Memory B cell (primary cell): ENCODE results near the gene BCAS3.
A peak's percentile ranks its signal among the peaks of the same experiment; 100 is the strongest.
"Not testable (repeated sequence)": the region's sequence is repeated elsewhere in the genome, so short reads cannot be mapped to it uniquely, and the experiment has no call there.

Experiments
- ATAC-seq: fragments of 150-1000 bp; cut with Tn5 transposase; 2 replicates; pipeline ENCODE4 v1.10.0; 2021; ENCODE audit warnings: low read depth, mild to moderate bottlenecking, moderate library complexity
- DNase-seq, 2 donors: peaks; one replicate each; pipeline ENCODE4 v3.0.0; 2022; ENCODE audit warnings: low spot score in 2 of 2
- H3K27ac Mint-ChIP-seq: one replicate; pipeline ENCODE4 v1.8.0; 2022; ENCODE audit warnings: mild to moderate bottlenecking, moderate library complexity, mixed read lengths
- H3K27me3 Mint-ChIP-seq: one replicate; pipeline ENCODE4 v1.8.0; 2022; ENCODE audit warnings: mixed read lengths
- H3K36me3 Mint-ChIP-seq: one replicate; pipeline ENCODE4 v1.8.0; 2022; ENCODE audit warnings: mild to moderate bottlenecking, mixed read lengths
- H3K4me1 Mint-ChIP-seq: one replicate; pipeline ENCODE4 v1.8.0; 2022; ENCODE audit warnings: mixed read lengths
- H3K4me3 Mint-ChIP-seq: one replicate; pipeline ENCODE4 v1.8.0; 2022; ENCODE audit warnings: mild to moderate bottlenecking, moderate library complexity, mixed read lengths
- H3K9me3 Mint-ChIP-seq: one replicate; pipeline ENCODE4 v1.8.0; 2022; ENCODE audit warnings: mixed read lengths

Gene BCAS3

DNA sequence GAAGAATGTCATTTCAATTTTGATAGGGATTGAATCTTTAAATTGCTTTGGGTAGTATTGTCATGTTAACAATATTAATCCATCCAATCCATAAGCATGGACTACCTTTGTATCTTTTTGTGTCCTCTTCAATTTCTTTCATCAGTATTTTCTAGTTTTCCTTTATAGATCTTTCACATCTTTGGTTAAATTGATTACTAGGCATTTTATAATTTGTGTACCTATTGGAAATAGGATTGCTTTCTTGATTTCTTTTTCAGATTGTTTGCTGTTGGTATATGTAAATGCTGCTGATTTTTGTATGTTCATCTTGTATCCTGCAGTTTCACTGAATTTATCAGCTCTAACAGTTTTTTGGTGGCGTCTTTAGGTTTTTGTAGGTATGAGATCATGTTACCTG is 24.1 kb upstream of the BCAS3 start:
- no peaks in the 10 kb centered on the region for H3K9me3 Mint-ChIP-seq
- H3K27me3 Mint-ChIP-seq: no peaks in the 10 kb centered on the region
- H3K27ac Mint-ChIP-seq: no peak overlapping the region
- no peak for DNase-seq
- no peak overlapping the region for H3K4me3 Mint-ChIP-seq
- H3K36me3 Mint-ChIP-seq: peaks cover 25% of the 10 kb centered on the region
- no peak for ATAC-seq
- H3K4me1 Mint-ChIP-seq: peaks cover 13% of the 10 kb centered on the region

DNA sequence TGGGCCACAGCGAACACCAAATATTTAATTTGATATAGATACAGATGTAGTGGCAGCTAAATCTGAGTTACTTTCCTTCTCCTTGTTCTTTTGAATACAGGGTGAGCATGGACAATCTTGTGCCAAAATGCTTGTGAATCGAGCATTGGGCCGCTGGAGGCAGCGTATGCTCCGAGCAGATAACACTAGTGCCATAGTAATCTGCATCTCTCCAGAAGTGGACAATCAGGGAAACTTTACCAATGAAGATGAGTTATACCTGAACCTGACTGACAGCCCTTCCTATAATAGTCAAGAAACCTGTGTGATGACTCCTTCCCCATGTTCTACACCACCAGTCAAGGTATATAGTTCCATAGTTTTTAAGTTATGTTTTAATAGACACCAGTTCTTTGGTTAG is 21.2 kb upstream of the BCAS3 start:
- Mint-ChIP-seq H3K4me1 (peaks cover 13% of the 10 kb centered on the region), H3K4me3 (no peak overlapping the region), H3K27me3 (no peaks in the 10 kb centered on the region), H3K9me3 (no peaks in the 10 kb centered on the region), H3K27ac (no peak overlapping the region), H3K36me3 (peaks cover 14% of the 10 kb centered on the region)
- DNase-seq (no peak), ATAC-seq (no peak)

DNA sequence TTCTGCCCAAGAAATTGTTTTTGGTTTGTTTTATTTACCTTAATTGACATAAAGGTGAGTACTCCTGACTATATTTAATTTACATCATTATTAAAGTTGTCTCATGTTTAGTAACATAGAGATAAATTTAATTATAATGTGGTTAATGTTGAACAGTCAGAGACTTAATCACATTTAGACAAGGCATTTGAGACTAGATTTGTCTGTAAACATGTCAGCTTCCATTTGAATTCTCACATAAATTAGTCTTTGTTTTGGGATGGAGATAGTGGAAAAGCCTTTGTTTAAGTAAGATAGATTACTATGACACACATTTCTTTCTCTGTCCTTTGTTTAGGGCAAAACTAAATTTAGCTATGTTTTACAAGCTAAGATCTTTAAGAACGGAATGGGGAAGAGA is 18.5 kb upstream of the BCAS3 start:
- Mint-ChIP-seq H3K27me3 (no peaks in the 10 kb centered on the region), H3K4me1 (no peaks in the 10 kb centered on the region), H3K27ac (no peak overlapping the region), H3K36me3 (peaks cover 15% of the 10 kb centered on the region), H3K4me3 (no peak overlapping the region), H3K9me3 (no peaks in the 10 kb centered on the region)
- no peak for ATAC-seq
- no peak for DNase-seq

DNA sequence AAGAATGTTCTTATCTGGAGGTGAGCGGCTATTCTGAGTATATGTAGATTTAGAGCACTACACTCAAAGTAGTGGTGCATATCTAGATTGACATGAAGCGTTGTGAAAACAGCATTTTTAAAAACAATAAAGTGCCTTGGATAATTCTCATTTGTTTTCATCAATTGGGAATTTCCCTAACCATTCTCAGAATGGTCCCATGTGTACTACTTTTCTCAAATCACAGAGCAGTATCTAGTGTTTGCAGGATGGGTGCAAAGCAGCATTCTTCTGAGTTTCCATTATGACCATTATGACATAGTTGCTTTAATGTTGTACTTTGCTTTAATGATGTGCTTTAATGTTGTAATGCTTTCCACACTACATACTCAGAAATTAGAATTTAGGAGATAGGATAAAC is 16.2 kb upstream of the BCAS3 start:
- Mint-ChIP-seq H3K4me3 (no peak overlapping the region), H3K27me3 (no peaks in the 10 kb centered on the region), H3K36me3 (peaks cover 18% of the 10 kb centered on the region), H3K27ac (no peak overlapping the region), H3K4me1 (no peaks in the 10 kb centered on the region), H3K9me3 (no peaks in the 10 kb centered on the region)
- ATAC-seq (no peak), DNase-seq (no peak)

DNA sequence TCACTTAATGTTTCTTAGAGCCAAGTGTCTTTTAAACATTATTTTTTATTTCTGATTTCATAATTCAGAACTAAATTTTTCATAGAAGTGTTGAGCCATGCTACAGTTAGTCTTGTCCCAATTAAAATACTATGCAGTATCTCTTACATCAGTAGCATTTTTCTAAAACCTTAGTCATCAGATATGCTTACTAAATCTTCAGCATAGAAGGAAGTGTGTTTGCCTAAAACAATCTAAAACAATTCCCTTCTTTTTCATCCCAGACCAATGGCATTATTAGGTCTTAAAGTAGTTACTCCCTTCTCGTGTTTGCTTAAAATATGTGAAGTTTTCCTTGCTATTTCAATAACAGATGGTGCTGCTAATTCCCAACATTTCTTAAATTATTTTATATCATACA is 13.6 kb upstream of the BCAS3 start:
- Mint-ChIP-seq H3K4me3 (no peak overlapping the region), H3K36me3 (peaks cover 14% of the 10 kb centered on the region), H3K9me3 (no peaks in the 10 kb centered on the region), H3K27ac (no peak overlapping the region), H3K27me3 (no peaks in the 10 kb centered on the region), H3K4me1 (no peaks in the 10 kb centered on the region)
- DNase-seq (no peak), ATAC-seq (no peak)

DNA sequence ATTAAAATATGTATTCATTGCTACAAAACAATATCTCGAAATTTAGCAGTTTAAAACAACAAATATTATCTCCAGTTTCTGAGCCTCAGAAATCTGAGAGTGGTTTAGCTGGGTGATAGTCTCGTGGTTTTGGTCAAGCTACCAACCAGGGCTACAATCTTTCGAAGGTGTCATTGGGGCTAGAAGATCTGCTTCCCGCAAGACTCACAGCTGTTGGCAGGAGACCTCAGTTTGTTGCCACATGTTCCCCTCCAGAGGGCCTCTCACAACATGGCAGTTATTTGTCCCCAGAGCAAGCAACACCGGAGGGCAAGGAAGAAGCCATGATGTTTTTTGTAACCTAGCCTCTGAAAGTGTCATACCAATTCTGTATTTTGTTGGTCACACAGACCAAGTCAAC is 12.0 kb upstream of the BCAS3 start:
- peaks cover 11% of the 10 kb centered on the region for H3K36me3 Mint-ChIP-seq
- DNase-seq (no peak), ATAC-seq (no peak)
- no peaks in the 10 kb centered on the region for H3K9me3 Mint-ChIP-seq
- H3K4me1 Mint-ChIP-seq: no peaks in the 10 kb centered on the region
- no peaks in the 10 kb centered on the region for H3K27me3 Mint-ChIP-seq
- H3K4me3 Mint-ChIP-seq: no peak overlapping the region
- H3K27ac Mint-ChIP-seq: no peak overlapping the region

DNA sequence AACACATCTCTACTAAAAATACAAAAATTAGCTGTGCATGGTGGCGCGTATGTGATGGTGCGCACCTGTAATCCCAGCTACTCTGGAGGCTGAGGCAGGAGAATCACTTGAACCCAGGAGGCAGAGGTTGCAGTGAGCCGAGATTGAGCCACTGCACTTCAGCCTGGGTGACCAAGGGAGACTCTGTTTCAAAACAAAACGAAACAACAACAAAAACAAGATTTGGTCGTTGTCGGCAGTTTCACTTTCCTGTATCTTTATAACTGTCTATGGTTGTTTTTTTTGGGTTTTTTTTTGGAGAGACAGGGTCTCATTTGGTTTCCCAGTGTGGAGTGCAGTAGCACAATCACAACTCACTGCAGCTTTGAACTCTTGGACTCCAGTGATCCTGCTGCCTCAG is 8.9 kb upstream of the BCAS3 start:
- ATAC-seq, H3K4me3 Mint-ChIP-seq, H3K27me3 Mint-ChIP-seq, H3K36me3 Mint-ChIP-seq, H3K27ac Mint-ChIP-seq, DNase-seq, H3K4me1 Mint-ChIP-seq, H3K9me3 Mint-ChIP-seq: not testable (repeated sequence)

DNA sequence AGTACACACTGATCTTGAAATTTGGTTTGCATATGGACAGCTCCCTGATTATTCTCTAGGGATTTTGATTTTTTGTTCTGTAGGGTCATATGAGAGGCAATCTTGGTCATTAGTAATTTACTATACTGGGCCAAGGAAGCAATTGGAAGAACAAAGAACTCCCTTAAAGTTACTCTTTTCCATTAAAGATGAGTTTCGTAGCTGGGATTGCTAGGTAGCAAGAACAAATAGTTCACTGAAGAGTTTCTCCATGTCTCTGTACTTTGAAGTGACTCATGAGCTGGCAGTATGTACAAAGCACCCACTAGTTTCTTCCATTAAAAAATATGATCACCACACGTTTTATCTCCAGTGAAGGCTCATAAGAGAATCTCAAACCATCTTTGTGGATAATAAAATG is 6.2 kb upstream of the BCAS3 start:
- Mint-ChIP-seq H3K4me3 (no peak overlapping the region), H3K36me3 (no peaks in the 10 kb centered on the region), H3K9me3 (peaks cover 1% of the 10 kb centered on the region), H3K4me1 (no peaks in the 10 kb centered on the region), H3K27me3 (no peaks in the 10 kb centered on the region), H3K27ac (no peak overlapping the region)
- DNase-seq (no peak), ATAC-seq (no peak)

DNA sequence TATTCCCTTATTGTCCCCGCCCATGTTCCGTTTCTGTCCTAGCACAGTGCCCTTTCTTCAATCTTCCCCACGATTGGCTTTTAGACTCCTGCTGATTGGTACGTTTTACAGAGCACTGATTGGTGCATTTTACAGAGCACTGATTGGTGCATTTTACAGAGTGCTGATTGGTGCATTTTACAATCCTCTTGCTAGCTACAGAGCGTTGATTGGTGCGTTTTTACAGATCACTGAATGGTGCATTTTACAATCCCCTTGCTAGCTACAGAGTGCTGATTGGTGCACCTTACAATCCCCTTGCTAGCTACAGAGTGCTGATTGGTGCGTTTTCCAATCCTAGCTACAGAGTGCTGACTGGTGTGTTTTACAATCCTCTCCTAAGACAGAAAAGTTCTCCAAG is 3.0 kb upstream of the BCAS3 start:
- DNase-seq, H3K4me3 Mint-ChIP-seq, ATAC-seq, H3K9me3 Mint-ChIP-seq, H3K27ac Mint-ChIP-seq, H3K27me3 Mint-ChIP-seq, H3K36me3 Mint-ChIP-seq: not testable (repeated sequence)
- peaks cover 14% of the 10 kb centered on the region for H3K4me1 Mint-ChIP-seq

DNA sequence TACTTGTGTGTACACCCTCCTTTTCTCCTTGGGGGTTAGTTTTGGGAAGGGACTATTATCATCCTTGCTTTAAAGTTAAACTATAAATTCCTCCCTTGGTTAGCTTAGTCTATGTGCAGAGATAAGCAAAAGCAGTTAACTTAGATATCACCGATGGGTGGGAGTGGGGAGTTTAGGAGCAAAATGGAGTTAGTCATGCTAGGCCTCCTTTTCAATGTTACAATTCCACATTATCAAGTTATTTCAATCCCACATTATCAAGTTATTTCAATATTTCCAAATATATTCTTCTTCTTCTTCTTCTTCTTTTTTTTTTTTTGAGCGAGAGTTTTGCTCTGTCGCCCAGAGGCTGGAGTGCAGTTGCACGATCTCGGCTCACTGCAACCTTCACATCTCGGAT is 1.7 kb upstream of the BCAS3 start:
- ATAC-seq (no peak), DNase-seq (no peak)
- Mint-ChIP-seq H3K4me1 (peaks cover 14% of the 10 kb centered on the region), H3K27me3 (no peaks in the 10 kb centered on the region), H3K9me3 (peaks cover 1% of the 10 kb centered on the region), H3K27ac (no peak overlapping the region), H3K4me3 (no peak overlapping the region), H3K36me3 (peaks cover 1% of the 10 kb centered on the region)

DNA sequence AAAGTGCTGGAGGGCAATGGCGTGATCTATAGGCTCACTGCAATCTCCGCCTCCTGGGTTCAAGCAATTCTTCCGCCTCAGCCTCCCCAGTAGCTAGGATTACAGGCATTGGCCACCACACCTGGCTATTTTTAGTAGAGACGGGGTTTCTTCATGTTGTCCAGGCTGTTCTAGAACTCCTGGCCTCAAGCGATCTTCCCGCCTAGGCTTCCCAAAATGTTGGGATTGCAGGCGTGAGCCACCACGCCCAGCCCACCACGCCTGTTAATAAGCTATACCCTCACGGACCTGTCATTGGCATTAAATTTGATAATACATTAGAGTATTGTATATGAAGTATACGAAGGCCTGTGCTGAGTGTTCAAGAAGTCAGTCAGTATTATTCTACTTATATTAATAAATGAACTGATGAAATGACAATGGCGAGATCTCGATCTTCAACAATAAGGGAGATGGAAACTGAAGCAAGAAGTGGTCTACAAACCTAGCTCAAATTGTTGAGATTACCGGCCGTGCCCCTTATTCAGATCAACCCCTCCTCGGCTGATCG is 818 bp upstream of the BCAS3 start:
- H3K27ac Mint-ChIP-seq: peak overlapping the region; percentile 96
- peaks cover 1% of the 10 kb centered on the region for H3K36me3 Mint-ChIP-seq
- peaks cover 1% of the 10 kb centered on the region for H3K9me3 Mint-ChIP-seq
- H3K4me3 Mint-ChIP-seq: peak overlapping the region; percentile 99
- ATAC-seq (no peak), DNase-seq (no peak)
- H3K4me1 Mint-ChIP-seq: peaks cover 14% of the 10 kb centered on the region
- no peaks in the 10 kb centered on the region for H3K27me3 Mint-ChIP-seq

DNA sequence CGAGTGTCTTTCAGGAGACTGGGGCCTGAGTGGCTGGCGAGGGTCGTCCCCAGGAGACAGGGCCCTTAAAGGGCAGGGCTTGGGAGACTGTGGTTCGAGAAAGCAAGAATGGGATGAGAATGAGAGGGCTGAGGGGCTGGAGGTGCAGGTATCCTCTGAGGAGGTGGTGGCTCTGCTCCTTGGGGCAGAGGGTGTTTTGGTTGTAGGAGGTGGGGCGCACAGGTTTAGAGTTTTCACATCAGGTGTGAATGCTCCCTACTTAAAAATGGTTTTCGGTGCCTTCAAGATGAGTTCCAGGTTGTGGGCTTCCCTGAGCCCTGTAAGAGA is 430 bp downstream of the BCAS3 start:
- Mint-ChIP-seq H3K4me3 (peak overlapping the region; percentile 99), H3K36me3 (peaks cover 4% of the 10 kb centered on the region), H3K27me3 (no peaks in the 10 kb centered on the region), H3K27ac (peak overlapping the region; percentile 96), H3K4me1 (peaks cover 14% of the 10 kb centered on the region), H3K9me3 (peaks cover 1% of the 10 kb centered on the region)
- no peak for DNase-seq
- no peak for ATAC-seq

DNA sequence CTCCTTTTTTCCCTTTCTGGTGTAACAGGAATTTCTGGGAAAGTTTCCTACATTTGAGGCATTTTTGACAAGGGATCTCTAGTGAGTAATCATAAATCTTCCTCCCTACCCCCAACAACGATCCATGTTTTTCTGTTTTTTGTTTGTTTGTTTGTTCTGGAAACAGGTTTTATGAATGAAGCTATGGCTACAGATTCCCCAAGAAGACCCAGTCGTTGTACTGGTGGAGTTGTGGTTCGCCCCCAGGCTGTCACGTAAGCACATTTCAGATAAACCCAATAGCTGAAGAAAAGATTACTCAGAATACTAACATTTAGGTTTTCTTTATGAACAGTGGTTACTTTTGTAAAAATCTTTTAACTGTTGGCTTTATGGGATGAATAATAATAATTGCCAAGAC is 1.6 kb downstream of the BCAS3 start:
- DNase-seq (no peak), ATAC-seq (no peak)
- peaks cover 7% of the 10 kb centered on the region for H3K36me3 Mint-ChIP-seq
- H3K4me1 Mint-ChIP-seq: peaks cover 14% of the 10 kb centered on the region
- peak overlapping the region; percentile 16 for H3K4me3 Mint-ChIP-seq
- H3K27me3 Mint-ChIP-seq: no peaks in the 10 kb centered on the region
- peaks cover 1% of the 10 kb centered on the region for H3K9me3 Mint-ChIP-seq
- no peak overlapping the region for H3K27ac Mint-ChIP-seq

DNA sequence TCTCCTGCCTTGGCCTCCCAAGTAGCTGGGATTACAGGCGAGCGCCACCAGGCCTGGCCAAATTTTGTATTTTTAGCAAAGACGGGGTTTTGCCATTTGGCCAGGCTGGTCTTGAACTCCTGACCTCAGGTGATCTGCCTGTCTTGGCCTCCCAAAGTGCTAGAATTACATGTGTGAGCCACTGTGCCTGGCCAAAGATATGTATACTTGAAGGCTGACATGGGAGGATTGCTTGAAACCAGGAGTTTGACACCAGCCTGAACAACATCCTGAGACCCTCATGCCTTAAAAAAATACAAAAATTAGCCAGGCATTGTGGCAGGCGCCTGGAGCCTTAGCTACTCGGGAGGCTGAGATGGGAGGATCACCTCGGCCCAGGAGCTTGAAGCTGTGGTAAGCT is 3.1 kb downstream of the BCAS3 start:
- no peak overlapping the region for H3K4me3 Mint-ChIP-seq
- H3K4me1 Mint-ChIP-seq: peaks cover 14% of the 10 kb centered on the region
- peaks cover 16% of the 10 kb centered on the region for H3K36me3 Mint-ChIP-seq
- no peaks in the 10 kb centered on the region for H3K9me3 Mint-ChIP-seq
- no peaks in the 10 kb centered on the region for H3K27me3 Mint-ChIP-seq
- DNase-seq (no peak), ATAC-seq (no peak)
- H3K27ac Mint-ChIP-seq: no peak overlapping the region

DNA sequence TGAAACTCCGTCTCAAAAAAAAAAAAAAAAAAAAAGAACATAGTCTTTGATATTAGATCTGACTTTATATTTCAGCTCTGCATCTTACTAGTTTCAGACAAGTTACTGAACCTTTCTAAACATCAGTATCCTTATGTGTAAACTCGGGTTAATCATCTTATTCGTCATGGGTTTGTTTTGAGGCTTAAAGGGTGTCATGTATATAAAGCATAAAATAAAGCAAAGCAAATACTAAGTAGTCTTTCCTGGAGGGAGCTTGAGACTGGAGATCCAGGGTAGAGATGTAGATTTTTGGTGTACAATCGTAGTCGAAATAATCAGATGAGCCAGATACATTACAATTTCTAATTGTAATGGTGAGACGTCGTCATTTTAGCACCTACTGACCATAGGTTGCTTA is 7.8 kb downstream of the BCAS3 start:
- Mint-ChIP-seq H3K9me3 (no peaks in the 10 kb centered on the region), H3K27ac (no peak overlapping the region), H3K4me3 (no peak overlapping the region), H3K36me3 (peaks cover 25% of the 10 kb centered on the region), H3K4me1 (no peaks in the 10 kb centered on the region), H3K27me3 (no peaks in the 10 kb centered on the region)
- DNase-seq (no peak), ATAC-seq (no peak)

DNA sequence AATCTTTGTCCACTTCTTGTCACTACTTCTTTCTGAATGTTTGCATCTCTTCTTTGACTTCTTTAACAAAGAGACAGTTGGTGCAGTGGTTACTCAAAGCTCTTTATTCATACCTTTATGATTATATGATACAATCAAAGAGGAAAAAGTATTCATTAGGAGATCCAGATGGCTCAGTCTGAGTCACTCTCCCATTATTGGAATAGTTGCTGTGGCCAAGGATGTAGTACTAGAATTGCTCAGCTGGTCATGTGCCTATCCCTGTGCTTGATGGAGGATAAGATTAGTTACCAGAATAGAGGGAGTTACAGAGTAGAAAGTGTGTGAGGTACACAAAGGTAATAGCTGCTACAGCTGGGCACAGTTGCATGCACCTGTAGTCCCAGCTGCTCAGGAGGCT is 18.3 kb downstream of the BCAS3 start:
- Mint-ChIP-seq H3K4me1 (no peaks in the 10 kb centered on the region), H3K27me3 (no peaks in the 10 kb centered on the region), H3K36me3 (peaks cover 28% of the 10 kb centered on the region), H3K27ac (no peak overlapping the region), H3K4me3 (no peak overlapping the region), H3K9me3 (no peaks in the 10 kb centered on the region)
- ATAC-seq: no peak
- no peak for DNase-seq
